CD4-positive, CD25-positive, alpha-beta regulatory T cell (primary cell): Measurements from ENCODE around the gene MBOAT7. TPM values are rescaled to one million over a fixed set of nuclear protein-coding genes. Genes with fewer than 3 reads are reported as not detected.
"Not testable (repeated sequence)": the region's sequence is repeated elsewhere in the genome, so short reads cannot be mapped to it uniquely, and the experiment has no call there.

Source experiments
- ATAC-seq, 2 donors: fragments of 150-1000 bp; cut with Tn5 transposase; one replicate each; pipeline ENCODE4 v1.10.0; 2021; ENCODE audit warnings: low read depth in 2 of 2, moderate number of reproducible peaks in 2 of 2, moderate library complexity in 1 of 2
- DNase-seq, 3 donors: peaks; one replicate each; pipeline versions ENCODE4 v3.0.0 to v3.0.0-alpha.2; 2012 to 2022; ENCODE audit warnings: mixed read lengths in 1 of 3
- H3K27ac ChIP-seq: one replicate; pipeline ENCODE4 v1.7.0; 2013; ENCODE audit warnings: mild to moderate bottlenecking, low read length; ENCODE audit not compliant: insufficient read depth, poor library complexity, severe bottlenecking
- H3K27me3 ChIP-seq: one replicate; pipeline ENCODE4 v1.7.0; 2013; ENCODE audit warnings: low read length; ENCODE audit not compliant: control insufficient read depth, insufficient read depth
- H3K36me3 ChIP-seq: one replicate; pipeline ENCODE4 v1.7.0; 2013; ENCODE audit warnings: mild to moderate bottlenecking, low read length, moderate library complexity; ENCODE audit not compliant: control insufficient read depth, insufficient read depth
- H3K4me1 ChIP-seq: 2 replicates; pipeline ENCODE4 v1.7.0; 2013; ENCODE audit warnings: mild to moderate bottlenecking, low read length; ENCODE audit not compliant: insufficient read depth, control insufficient read depth, poor library complexity, severe bottlenecking
- H3K4me3 ChIP-seq: one replicate; pipeline ENCODE4 v1.7.0; 2013; ENCODE audit warnings: low read depth, mild to moderate bottlenecking, low read length, moderate library complexity
- H3K9me3 ChIP-seq, 2 experiments: 1 replicate in 1 of 2; 2 replicates in 1 of 2; pipeline ENCODE4 v1.7.0; 2013; ENCODE audit warnings: low read length in 2 of 2, mild to moderate bottlenecking in 1 of 2, moderate library complexity in 1 of 2; ENCODE audit not compliant: control insufficient read depth in 2 of 2
- H3K27ac Mint-ChIP-seq, 3 donors: one replicate each; pipeline ENCODE4 v1.8.0; 2020 to 2022; ENCODE audit warnings: mild to moderate bottlenecking in 3 of 3, mixed read lengths in 3 of 3, moderate library complexity in 2 of 3
- H3K27me3 Mint-ChIP-seq: one replicate; pipeline ENCODE4 v1.8.0; 2022; ENCODE audit warnings: mild to moderate bottlenecking, mixed read lengths
- H3K36me3 Mint-ChIP-seq: one replicate; pipeline ENCODE4 v1.8.0; 2020; ENCODE audit warnings: mixed read lengths
- H3K4me1 Mint-ChIP-seq, 4 donors: one replicate each; pipeline ENCODE4 v1.8.0; 2020 to 2022; ENCODE audit warnings: mixed read lengths in 4 of 4, mild to moderate bottlenecking in 1 of 4
- H3K4me3 Mint-ChIP-seq, 4 donors: one replicate each; pipeline ENCODE4 v1.8.0; 2020 to 2022; ENCODE audit warnings: mild to moderate bottlenecking in 4 of 4, mixed read lengths in 4 of 4, moderate library complexity in 3 of 4
- H3K9me3 Mint-ChIP-seq, 7 donors: one replicate each; pipeline ENCODE4 v1.8.0; 2020 to 2022; ENCODE audit warnings: mixed read lengths in 7 of 7, mild to moderate bottlenecking in 3 of 7, moderate library complexity in 2 of 7
- polyA plus RNA-seq, 4 donors: library from polyadenylated mRNA; unstranded; fragments of 300-500 nt; fragmentation: Illumina TruSeq; gene quantifications; one replicate each; pipeline ENCODE4 v1.2.3, GENCODE V29; 2021
- total RNA-seq: library from RNA; stranded (reverse); gene quantifications from one replicate; pipeline ENCODE4 v1.2.3, GENCODE V29; 2022

The MBOAT7 gene
- total and polyA plus RNA-seq, 5 donors from 2014 or later: 10.8 to 25.8 (median 15.8) TPM

DNA sequence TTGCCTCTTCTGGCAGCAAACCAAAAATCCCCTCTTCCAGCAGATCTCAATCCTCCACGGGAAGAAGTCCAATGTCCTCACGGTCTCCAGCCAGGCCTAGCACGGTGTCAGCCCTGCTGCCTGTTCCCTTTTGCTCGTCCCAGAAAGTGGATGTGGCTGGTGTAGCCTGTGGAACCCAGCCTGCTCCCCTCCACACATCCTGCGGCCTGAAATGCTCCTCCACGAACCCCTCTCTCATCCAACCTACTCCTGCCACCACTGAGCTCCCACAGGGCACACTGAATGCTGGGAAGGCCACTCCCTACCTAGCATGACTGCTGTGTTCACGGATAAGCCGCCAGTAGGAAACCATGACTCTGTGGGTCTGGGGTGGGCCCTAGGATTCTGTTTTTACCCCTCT is 3.0 kb downstream of the MBOAT7 start:
- DNase-seq (no peak), ATAC-seq (no peak)
- Histone ChIP-seq H3K9me3 (no peaks in the 10 kb centered on the region), H3K27me3 (no peaks in the 10 kb centered on the region), H3K36me3 (no peaks in the 10 kb centered on the region), H3K4me1 (peaks cover 16% of the 10 kb centered on the region), H3K27ac (no peak overlapping the region), H3K4me3 (no peak overlapping the region)
- peak overlapping the region in 1 of 4 donors; percentile 26 for H3K4me3 Mint-ChIP-seq
- H3K4me1 Mint-ChIP-seq: peaks cover 0 to 34% (median 16%) of the 10 kb centered on the region in 4 donors
- H3K27ac Mint-ChIP-seq: no peak overlapping the region
- no peaks in the 10 kb centered on the region for H3K27me3 Mint-ChIP-seq
- H3K36me3 Mint-ChIP-seq: peaks cover 12% of the 10 kb centered on the region
- H3K9me3 Mint-ChIP-seq: no peaks in the 10 kb centered on the region

DNA sequence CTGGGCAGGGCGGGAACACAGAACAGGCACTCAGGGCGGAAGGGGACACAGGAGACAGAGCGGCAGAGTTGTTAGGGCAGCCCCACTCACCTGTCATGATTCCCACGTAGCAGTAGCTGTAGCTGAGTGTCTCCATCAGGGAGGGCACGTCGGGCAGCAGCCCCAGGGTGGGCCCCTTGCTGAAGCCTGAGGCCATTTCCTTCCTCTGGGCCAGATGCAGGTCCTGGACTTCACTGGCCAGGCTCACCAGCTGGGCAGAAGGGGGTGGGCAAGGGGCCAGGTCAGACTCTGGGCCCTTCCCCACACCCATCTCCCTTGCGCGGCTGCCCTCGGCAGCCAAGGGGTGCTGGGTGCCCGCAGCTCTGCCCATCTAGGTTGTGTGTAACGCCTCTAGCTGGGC is 5.9 kb downstream of the MBOAT7 start:
- Mint-ChIP-seq H3K9me3 (peaks cover 0 to 3% (median 0%) of the 10 kb centered on the region in 7 donors), H3K4me1 (peaks cover 0 to 22% (median 11%) of the 10 kb centered on the region in 4 donors), H3K27ac (no peak overlapping the region), H3K27me3 (no peaks in the 10 kb centered on the region), H3K36me3 (peaks cover 12% of the 10 kb centered on the region), H3K4me3 (no peak overlapping the region)
- Histone ChIP-seq H3K4me3 (no peak overlapping the region), H3K27me3 (no peaks in the 10 kb centered on the region), H3K27ac (no peak overlapping the region), H3K9me3 (no peaks in the 10 kb centered on the region), H3K4me1 (peaks cover 7% of the 10 kb centered on the region), H3K36me3 (no peaks in the 10 kb centered on the region)
- ATAC-seq: no peak
- no peak for DNase-seq

DNA sequence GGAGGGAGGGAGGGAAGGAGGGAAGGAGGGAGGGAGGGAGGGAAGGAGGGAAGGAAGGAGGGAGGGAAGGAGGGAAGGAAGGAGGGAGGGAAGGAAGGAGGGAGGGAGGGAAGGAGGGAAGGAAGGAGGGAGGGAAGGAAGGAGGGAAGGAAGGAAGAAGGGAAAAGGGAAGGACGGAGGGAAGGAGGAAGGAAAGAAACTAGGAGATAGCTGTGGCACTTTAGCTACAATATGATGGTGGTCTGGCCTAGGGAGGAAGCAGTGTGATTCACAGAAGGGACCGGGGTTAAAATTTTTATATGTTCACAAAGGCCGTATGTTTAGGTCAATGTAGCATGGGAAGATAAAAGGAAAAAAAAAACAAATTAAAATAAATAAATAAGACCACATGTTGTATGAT is 7.5 kb downstream of the MBOAT7 start:
- not testable (repeated sequence) for H3K4me3 ChIP-seq, H3K27ac Mint-ChIP-seq, H3K9me3 Mint-ChIP-seq, H3K36me3 ChIP-seq, H3K9me3 ChIP-seq, ATAC-seq, H3K4me1 ChIP-seq, DNase-seq, H3K27me3 Mint-ChIP-seq, H3K4me1 Mint-ChIP-seq, H3K27ac ChIP-seq, H3K4me3 Mint-ChIP-seq, H3K27me3 ChIP-seq
- peaks cover 16% of the 10 kb centered on the region for H3K36me3 Mint-ChIP-seq

DNA sequence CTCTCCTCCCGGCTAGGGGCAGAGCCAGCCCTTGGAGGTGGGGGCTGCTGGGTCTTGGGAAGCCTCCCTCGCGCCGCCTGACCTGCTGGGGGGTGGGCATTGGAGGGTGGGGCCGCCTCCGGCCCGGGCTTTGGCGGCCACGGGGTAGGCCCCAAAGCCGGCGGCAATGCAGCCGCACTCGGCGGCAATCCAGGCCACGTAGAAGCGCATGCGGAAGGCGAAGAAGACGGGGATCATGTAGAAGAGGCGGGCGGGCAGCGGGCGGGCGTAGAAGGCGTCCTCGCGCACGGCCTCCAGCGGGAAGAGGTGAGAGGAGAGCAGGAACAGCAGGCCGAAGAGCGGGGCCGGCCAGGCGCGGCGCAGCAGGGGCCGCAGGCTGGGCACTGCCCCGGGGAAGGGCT is 8.7 kb downstream of the MBOAT7 start:
- no peak for DNase-seq
- no peaks in the 10 kb centered on the region for H3K27me3 ChIP-seq
- H3K4me3 Mint-ChIP-seq: no peak overlapping the region
- no peak for ATAC-seq
- peaks cover 17% of the 10 kb centered on the region for H3K36me3 Mint-ChIP-seq
- no peaks in the 10 kb centered on the region for H3K4me1 ChIP-seq
- no peaks in the 10 kb centered on the region for H3K36me3 ChIP-seq
- H3K27ac ChIP-seq: no peak overlapping the region
- H3K9me3 ChIP-seq: no peaks in the 10 kb centered on the region
- peaks cover 0 to 3% (median 0%) of the 10 kb centered on the region in 7 donors for H3K9me3 Mint-ChIP-seq
- no peaks in the 10 kb centered on the region for H3K27me3 Mint-ChIP-seq
- H3K27ac Mint-ChIP-seq: no peak overlapping the region
- no peak overlapping the region for H3K4me3 ChIP-seq
- H3K4me1 Mint-ChIP-seq: peaks cover 0 to 2% (median 0%) of the 10 kb centered on the region in 4 donors

DNA sequence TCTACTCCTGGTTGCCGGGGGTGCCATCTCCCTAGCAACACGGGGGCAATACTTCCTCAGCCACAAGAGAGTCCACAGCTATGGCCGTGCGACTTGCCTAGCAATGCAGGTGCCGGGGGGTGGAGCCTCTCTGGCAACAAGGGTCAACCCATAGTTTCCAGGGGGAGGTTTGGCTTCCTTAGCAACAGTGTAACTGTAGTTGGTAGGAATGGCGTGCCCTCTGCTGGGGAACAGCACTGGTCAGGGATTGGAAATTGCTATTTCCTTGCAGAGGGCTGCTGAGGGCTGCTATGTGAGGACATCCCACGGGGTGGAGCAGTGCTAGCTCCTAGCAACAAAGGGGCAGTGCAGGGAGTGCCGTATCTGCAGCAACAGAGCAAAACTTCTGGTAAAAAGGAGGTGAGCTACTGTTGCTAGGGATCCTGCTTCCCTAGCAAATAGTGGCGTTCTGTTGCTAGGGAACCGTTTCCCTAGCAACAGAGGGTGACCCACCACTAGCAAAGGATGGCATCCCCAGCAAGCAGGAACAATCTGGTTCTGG is 9.4 kb downstream of the MBOAT7 start:
- ATAC-seq: no peak
- DNase-seq: no peak
- no peak overlapping the region for H3K4me3 Mint-ChIP-seq
- no peak overlapping the region for H3K27ac ChIP-seq
- no peaks in the 10 kb centered on the region for H3K27me3 Mint-ChIP-seq
- no peaks in the 10 kb centered on the region for H3K36me3 ChIP-seq
- H3K9me3 Mint-ChIP-seq: peaks cover 0 to 3% (median 0%) of the 10 kb centered on the region in 7 donors
- H3K4me3 ChIP-seq: no peak overlapping the region
- H3K4me1 ChIP-seq: no peaks in the 10 kb centered on the region
- H3K27ac Mint-ChIP-seq: no peak overlapping the region
- H3K9me3 ChIP-seq: no peaks in the 10 kb centered on the region
- peaks cover 0 to 2% (median under 1%) of the 10 kb centered on the region in 4 donors for H3K4me1 Mint-ChIP-seq
- H3K36me3 Mint-ChIP-seq: peaks cover 17% of the 10 kb centered on the region
- H3K27me3 ChIP-seq: no peaks in the 10 kb centered on the region

- Mint-ChIP-seq H3K36me3 (peaks cover 17% of the 10 kb centered on the region), H3K27me3 (no peaks in the 10 kb centered on the region), H3K4me3 (no peak overlapping the region), H3K27ac (no peak overlapping the region), H3K9me3 (peaks cover 0 to 3% (median 0%) of the 10 kb centered on the region in 7 donors), H3K4me1 (peaks cover 0 to 2% (median under 1%) of the 10 kb centered on the region in 4 donors)
- DNase-seq: no peak
- ATAC-seq: no peak
- Histone ChIP-seq H3K36me3 (no peaks in the 10 kb centered on the region), H3K4me3 (no peak overlapping the region), H3K27me3 (no peaks in the 10 kb centered on the region), H3K9me3 (no peaks in the 10 kb centered on the region), H3K27ac (no peak overlapping the region), H3K4me1 (no peaks in the 10 kb centered on the region)
These were observed 10.0 kb downstream of the MBOAT7 start for GRCh38 chr19:54179262-54179852.

DNA sequence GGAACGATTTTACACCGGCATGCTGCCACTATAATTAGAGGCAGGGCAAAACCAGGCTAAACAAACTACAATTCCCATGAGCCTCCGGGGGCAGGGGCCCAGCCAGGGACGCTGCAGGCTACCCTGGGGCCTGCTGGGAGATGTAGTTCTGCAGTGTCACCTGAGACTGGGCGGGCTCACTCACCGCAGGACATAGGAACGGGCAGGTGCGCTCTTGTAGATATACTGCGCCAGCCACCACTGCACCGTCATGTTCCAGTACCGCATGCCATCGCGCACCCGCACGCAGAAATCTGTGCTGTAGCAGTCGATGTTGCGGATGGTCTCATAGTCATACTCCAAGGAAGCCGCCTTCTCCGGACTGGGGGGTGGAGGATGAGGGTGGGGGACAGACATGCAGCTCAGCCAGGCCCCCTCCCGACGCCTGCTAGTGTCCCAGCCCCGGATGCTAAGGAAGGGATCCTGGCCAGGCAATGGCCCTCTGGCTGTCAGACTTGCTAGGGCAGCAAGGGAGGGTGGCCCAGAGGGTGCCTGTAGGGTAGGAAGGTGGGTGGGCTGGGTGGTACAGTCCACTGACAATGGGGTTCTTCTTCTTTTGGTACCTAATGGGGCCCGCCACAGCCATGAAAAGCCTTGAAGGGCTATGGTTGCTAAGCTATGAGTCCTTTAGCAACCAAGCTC is 10.7 kb downstream of the MBOAT7 start:
- Mint-ChIP-seq H3K27me3 (no peaks in the 10 kb centered on the region), H3K27ac (peak overlapping the region in 1 of 3 donors; percentile 65), H3K4me1 (peaks cover 0 to 2% (median under 1%) of the 10 kb centered on the region in 4 donors), H3K36me3 (peaks cover 10% of the 10 kb centered on the region), H3K9me3 (peaks cover 0 to 3% (median 0%) of the 10 kb centered on the region in 7 donors), H3K4me3 (no peak overlapping the region)
- ATAC-seq: peak; percentile 74 to 76
- H3K4me3 ChIP-seq: no peak overlapping the region
- peak in 2 of 3 donors; percentile 43 to 46 for DNase-seq
- H3K9me3 ChIP-seq: no peaks in the 10 kb centered on the region
- H3K27ac ChIP-seq: no peak overlapping the region
- H3K36me3 ChIP-seq: no peaks in the 10 kb centered on the region
- H3K27me3 ChIP-seq: no peaks in the 10 kb centered on the region
- H3K4me1 ChIP-seq: no peaks in the 10 kb centered on the region
